ENCODE measurements around the gene GASK1A. TPM values are rescaled to one million over a fixed set of nuclear protein-coding genes. Genes with fewer than 3 reads are reported as not detected.

Gene GASK1A
- total RNA-seq: 1.5 TPM
- 1.0 TPM for polyA plus RNA-seq
- long read RNA-seq, donor 1: 0 reads
- long read RNA-seq, donor 2, partial matches to known transcripts: 0 of 8 reads
- long read RNA-seq, donor 2, other reads (novel, unspliced or antisense): 8 of 8 reads
- long read RNA-seq, donor 3, partial matches to known transcripts: 5 of 5 reads
- long read RNA-seq, donor 3, other reads (novel, unspliced or antisense): 0 of 5 reads
- long read RNA-seq, donor 4: 0 reads
- long read RNA-seq, donor 5: 0 reads
- long read RNA-seq, donor 6, partial matches to known transcripts: 0 of 1 reads
- long read RNA-seq, donor 6, other reads (novel, unspliced or antisense): 0 of 1 reads
- long read RNA-seq, donor 7: 0 reads
- long read RNA-seq, donor 8: 0 reads
- long read RNA-seq, donor 9, partial matches to known transcripts: 0 of 2 reads
- long read RNA-seq, donor 9, other reads (novel, unspliced or antisense): 0 of 2 reads
- long read RNA-seq, donor 10: 0 reads

GRCh38 chr3:42979044-42979972 is at the start of gene GASK1A:
TSS of gene GASK1A (plus strand) at chr3:42979311. CDS start at chr3:42979643, 332 bp downstream.
- H3K27ac ChIP-seq (ENCODE audit: low read depth in 1 of 2, low read length in 1 of 2): peak within 1 kb of the TSS in 1 of 2 donors; percentile 18
- H3K36me3 ChIP-seq (ENCODE audit: control insufficient read depth in 2 of 2, insufficient read depth in 2 of 2, low read length in 1 of 2): no peaks in the 10 kb centered on the region
- peaks cover 25 to 48% of the 10 kb centered on the region in 2 donors for H3K27me3 ChIP-seq (ENCODE audit: control insufficient read depth in 2 of 2, insufficient read depth in 1 of 2, low read length in 1 of 2)
- DNase-seq (ENCODE audit: low read depth in 6 of 9, low spot score in 9 of 9): peak in 2 of 9 donors; percentile 17 to 43
- peaks cover 4 to 15% of the 10 kb centered on the region in 2 donors for H3K4me1 ChIP-seq (ENCODE audit: control insufficient read depth in 2 of 2, insufficient read depth in 2 of 2, low read length in 2 of 2)
- WGBS: 2% methylated on average over 80 of the region's 80 CpGs
- peak within 1 kb of the TSS; percentile 42 to 59 for H3K4me3 ChIP-seq (ENCODE audit: low read length in 2 of 2)
- H3K9me3 ChIP-seq (ENCODE audit: control insufficient read depth in 2 of 2, insufficient read depth in 1 of 2, low read length in 1 of 2): peaks cover under 1 to 2% of the 10 kb centered on the region in 2 donors

GRCh38 chr3:42934111-42934510 is 45.0 kb upstream of the GASK1A start:
- Histone ChIP-seq H3K9me3 (ENCODE audit: control insufficient read depth in 2 of 2, insufficient read depth in 1 of 2, low read length in 1 of 2) (peaks cover 0 to 7% of the 10 kb centered on the region in 2 donors), H3K4me1 (ENCODE audit: control insufficient read depth in 2 of 2, insufficient read depth in 2 of 2, low read length in 2 of 2) (no peaks in the 10 kb centered on the region), H3K27me3 (ENCODE audit: control insufficient read depth in 2 of 2, insufficient read depth in 1 of 2, low read length in 1 of 2) (peaks cover 0 to 7% of the 10 kb centered on the region in 2 donors), H3K27ac (ENCODE audit: low read depth in 1 of 2, low read length in 1 of 2) (no peak overlapping the region), H3K4me3 (ENCODE audit: low read length in 2 of 2) (no peak overlapping the region), H3K36me3 (ENCODE audit: control insufficient read depth in 2 of 2, insufficient read depth in 2 of 2, low read length in 1 of 2) (no peaks in the 10 kb centered on the region)
- WGBS: 94% methylated on average over 5 of the region's 5 CpGs
- DNase-seq (ENCODE audit: low read depth in 6 of 9, low spot score in 9 of 9): no peak

- DNase-seq (ENCODE audit: low read depth in 6 of 9, low spot score in 9 of 9): no peak
- peaks cover 0 to 7% of the 10 kb centered on the region in 2 donors for H3K9me3 ChIP-seq (ENCODE audit: control insufficient read depth in 2 of 2, insufficient read depth in 1 of 2, low read length in 1 of 2)
- WGBS: 86% methylated on average over 2 of the region's 2 CpGs
- no peak overlapping the region for H3K27ac ChIP-seq (ENCODE audit: low read depth in 1 of 2, low read length in 1 of 2)
- H3K4me3 ChIP-seq (ENCODE audit: low read length in 2 of 2): no peak overlapping the region
- H3K36me3 ChIP-seq (ENCODE audit: control insufficient read depth in 2 of 2, insufficient read depth in 2 of 2, low read length in 1 of 2): no peaks in the 10 kb centered on the region
- H3K4me1 ChIP-seq (ENCODE audit: control insufficient read depth in 2 of 2, insufficient read depth in 2 of 2, low read length in 2 of 2): no peaks in the 10 kb centered on the region
- peaks cover 0 to 7% of the 10 kb centered on the region in 2 donors for H3K27me3 ChIP-seq (ENCODE audit: control insufficient read depth in 2 of 2, insufficient read depth in 1 of 2, low read length in 1 of 2)
Observed at GRCh38 chr3:42934910-42935309, 44.2 kb upstream of the GASK1A start.

- Histone ChIP-seq H3K27ac (ENCODE audit: low read depth in 1 of 2, low read length in 1 of 2) (no peak overlapping the region), H3K9me3 (ENCODE audit: control insufficient read depth in 2 of 2, insufficient read depth in 1 of 2, low read length in 1 of 2) (peaks cover 0 to 7% of the 10 kb centered on the region in 2 donors), H3K36me3 (ENCODE audit: control insufficient read depth in 2 of 2, insufficient read depth in 2 of 2, low read length in 1 of 2) (no peaks in the 10 kb centered on the region), H3K4me1 (ENCODE audit: control insufficient read depth in 2 of 2, insufficient read depth in 2 of 2, low read length in 2 of 2) (no peaks in the 10 kb centered on the region), H3K4me3 (ENCODE audit: low read length in 2 of 2) (no peak overlapping the region), H3K27me3 (ENCODE audit: control insufficient read depth in 2 of 2, insufficient read depth in 1 of 2, low read length in 1 of 2) (peaks cover 0 to 7% of the 10 kb centered on the region in 2 donors)
- WGBS: 80% methylated on average over 1 of the region's 1 CpG
- DNase-seq (ENCODE audit: low read depth in 6 of 9, low spot score in 9 of 9): peak in 1 of 9 donors; percentile 8
Observed at GRCh38 chr3:42935472-42935871, 43.6 kb upstream of the GASK1A start.

GRCh38 chr3:42936157-42936981 is 42.7 kb upstream of the GASK1A start:
- Histone ChIP-seq H3K36me3 (ENCODE audit: control insufficient read depth in 2 of 2, insufficient read depth in 2 of 2, low read length in 1 of 2) (no peaks in the 10 kb centered on the region), H3K27me3 (ENCODE audit: control insufficient read depth in 2 of 2, insufficient read depth in 1 of 2, low read length in 1 of 2) (peaks cover 0 to 7% of the 10 kb centered on the region in 2 donors), H3K27ac (ENCODE audit: low read depth in 1 of 2, low read length in 1 of 2) (no peak overlapping the region), H3K4me3 (ENCODE audit: low read length in 2 of 2) (peak overlapping the region in 1 of 2 donors; percentile 16), H3K4me1 (ENCODE audit: control insufficient read depth in 2 of 2, insufficient read depth in 2 of 2, low read length in 2 of 2) (no peaks in the 10 kb centered on the region), H3K9me3 (ENCODE audit: control insufficient read depth in 2 of 2, insufficient read depth in 1 of 2, low read length in 1 of 2) (peaks cover 0 to 7% of the 10 kb centered on the region in 2 donors)
- 85% methylated on average over 43 of the region's 43 CpGs for WGBS
- DNase-seq (ENCODE audit: low read depth in 6 of 9, low spot score in 9 of 9): no peak

GRCh38 chr3:42937334-42937733 is 41.8 kb upstream of the GASK1A start:
- Histone ChIP-seq H3K27ac (ENCODE audit: low read depth in 1 of 2, low read length in 1 of 2) (no peak overlapping the region), H3K4me1 (ENCODE audit: control insufficient read depth in 2 of 2, insufficient read depth in 2 of 2, low read length in 2 of 2) (no peaks in the 10 kb centered on the region), H3K9me3 (ENCODE audit: control insufficient read depth in 2 of 2, insufficient read depth in 1 of 2, low read length in 1 of 2) (peaks cover 0 to 7% of the 10 kb centered on the region in 2 donors), H3K4me3 (ENCODE audit: low read length in 2 of 2) (no peak overlapping the region), H3K36me3 (ENCODE audit: control insufficient read depth in 2 of 2, insufficient read depth in 2 of 2, low read length in 1 of 2) (no peaks in the 10 kb centered on the region), H3K27me3 (ENCODE audit: control insufficient read depth in 2 of 2, insufficient read depth in 1 of 2, low read length in 1 of 2) (peaks cover 0 to 7% of the 10 kb centered on the region in 2 donors)
- no peak for DNase-seq (ENCODE audit: low read depth in 6 of 9, low spot score in 9 of 9)
- 96% methylated on average over 3 of the region's 3 CpGs for WGBS

- no peak for DNase-seq (ENCODE audit: low read depth in 6 of 9, low spot score in 9 of 9)
- no peaks in the 10 kb centered on the region for H3K4me1 ChIP-seq (ENCODE audit: control insufficient read depth in 2 of 2, insufficient read depth in 2 of 2, low read length in 2 of 2)
- H3K36me3 ChIP-seq (ENCODE audit: control insufficient read depth in 2 of 2, insufficient read depth in 2 of 2, low read length in 1 of 2): no peaks in the 10 kb centered on the region
- WGBS: 92% methylated on average over 1 of the region's 1 CpG
- no peak overlapping the region for H3K27ac ChIP-seq (ENCODE audit: low read depth in 1 of 2, low read length in 1 of 2)
- no peak overlapping the region for H3K4me3 ChIP-seq (ENCODE audit: low read length in 2 of 2)
- no peaks in the 10 kb centered on the region for H3K9me3 ChIP-seq (ENCODE audit: control insufficient read depth in 2 of 2, insufficient read depth in 1 of 2, low read length in 1 of 2)
- no peaks in the 10 kb centered on the region for H3K27me3 ChIP-seq (ENCODE audit: control insufficient read depth in 2 of 2, insufficient read depth in 1 of 2, low read length in 1 of 2)
Observed at GRCh38 chr3:42942693-42943092, 36.4 kb upstream of the GASK1A start.

GRCh38 chr3:42946050-42946449 is 33.1 kb upstream of the GASK1A start:
- 93% methylated on average over 5 of the region's 5 CpGs for WGBS
- Histone ChIP-seq H3K4me1 (ENCODE audit: control insufficient read depth in 2 of 2, insufficient read depth in 2 of 2, low read length in 2 of 2) (no peaks in the 10 kb centered on the region), H3K27ac (ENCODE audit: low read depth in 1 of 2, low read length in 1 of 2) (no peak overlapping the region), H3K36me3 (ENCODE audit: control insufficient read depth in 2 of 2, insufficient read depth in 2 of 2, low read length in 1 of 2) (no peaks in the 10 kb centered on the region), H3K27me3 (ENCODE audit: control insufficient read depth in 2 of 2, insufficient read depth in 1 of 2, low read length in 1 of 2) (no peaks in the 10 kb centered on the region), H3K9me3 (ENCODE audit: control insufficient read depth in 2 of 2, insufficient read depth in 1 of 2, low read length in 1 of 2) (no peaks in the 10 kb centered on the region), H3K4me3 (ENCODE audit: low read length in 2 of 2) (no peak overlapping the region)
- DNase-seq (ENCODE audit: low read depth in 6 of 9, low spot score in 9 of 9): no peak
